ENCODE data around the gene NOXA1. TPM values are rescaled to one million over a fixed set of nuclear protein-coding genes. Genes with fewer than 3 reads are reported as not detected.

The NOXA1 gene
- total RNA-seq, 1 donor from 2014 or later: 6.5 TPM

GRCh38 chr9:137480686-137481683 is 57.8 kb downstream of the NOXA1 start:
- no peak overlapping the region for H3K27ac ChIP-seq
- TF ChIP-seq CTCF (IDR thresholded peaks at IDR 0.05): no peak
- H3K4me3 ChIP-seq: no peak overlapping the region
- H3K36me3 ChIP-seq: no peaks in the 10 kb centered on the region
- ATAC-seq (no peak), DNase-seq (peak; percentile 60)
- intact Hi-C loops (cut with DNase I): no loop called here
- no peaks in the 10 kb centered on the region for H3K27me3 ChIP-seq
- no peaks in the 10 kb centered on the region for H3K4me1 ChIP-seq
- peaks cover 3% of the 10 kb centered on the region for H3K9me3 ChIP-seq

DNA sequence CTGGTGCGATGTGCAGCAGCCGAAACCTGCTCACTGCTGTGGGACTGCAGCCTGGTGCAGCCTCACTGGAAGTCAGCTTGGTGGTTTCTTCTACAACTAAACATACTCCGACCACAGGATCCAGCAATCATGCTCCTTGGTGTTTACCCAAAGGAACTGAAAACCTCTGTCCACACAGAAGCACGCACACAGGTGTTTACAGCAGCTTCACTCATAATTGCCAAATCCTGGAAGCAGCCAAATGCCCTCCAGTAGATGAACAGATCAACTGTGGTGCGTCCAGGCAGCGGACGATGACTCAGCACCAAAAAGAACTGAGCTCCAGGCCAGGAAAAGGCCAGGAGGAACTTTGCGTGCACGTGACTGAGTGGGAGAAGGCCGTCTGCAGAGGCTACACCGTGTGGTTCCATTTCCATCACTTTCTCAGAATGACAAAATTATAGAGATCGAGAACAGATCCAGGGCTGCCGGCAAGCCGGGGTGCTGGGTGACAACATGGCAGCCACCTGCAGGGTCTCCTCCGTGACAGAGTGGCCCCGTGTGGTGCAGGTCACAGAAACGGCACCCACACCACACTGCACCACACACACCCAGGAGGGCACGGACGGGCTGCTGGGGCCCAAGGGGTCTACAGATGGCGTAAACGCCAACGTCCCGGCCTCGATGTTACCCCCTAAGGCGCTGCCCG is 59.0 kb downstream of the NOXA1 start:
- TF ChIP-seq CTCF (IDR thresholded peaks at IDR 0.05): no peak
- Histone ChIP-seq H3K27me3 (no peaks in the 10 kb centered on the region), H3K4me1 (no peaks in the 10 kb centered on the region), H3K4me3 (no peak overlapping the region), H3K27ac (no peak overlapping the region), H3K9me3 (no peaks in the 10 kb centered on the region), H3K36me3 (no peaks in the 10 kb centered on the region)
- ATAC-seq (peak; percentile 74), DNase-seq (peak; percentile 76)
- intact Hi-C loops (cut with DNase I): no loop called here

Small RNA genes within 50 kb of the gene (microRNA-seq; reads per million reads assigned to microRNA genes)
- not detected for gene MIR7114 (ENCODE audit: borderline microRNAs expressed)

Other genes starting within 250 kb of the NOXA1 start
- gene ANAPC2, start 234.8 kb upstream of the NOXA1 start, total RNA-seq: 51.4 TPM
- 55.5 TPM for gene SSNA1, start 234.7 kb upstream of the NOXA1 start, total RNA-seq
- 22.3 TPM for gene TPRN, start 222.7 kb upstream of the NOXA1 start, total RNA-seq
- gene TMEM203, start 217.7 kb upstream of the NOXA1 start, total RNA-seq: 28.7 TPM
- 16.7 TPM for gene NDOR1, start 217.7 kb upstream of the NOXA1 start, total RNA-seq
- 6.7 TPM for gene RNF208, start 201.2 kb upstream of the NOXA1 start, total RNA-seq
- gene CYSRT1, start 198.2 kb upstream of the NOXA1 start, total RNA-seq: 0.41 TPM
- gene RNF224, start 195.9 kb upstream of the NOXA1 start, total RNA-seq: 0.35 TPM
- 0.23 TPM for gene SLC34A3, start 192.5 kb upstream of the NOXA1 start, total RNA-seq
- gene TUBB4B, start 182.1 kb upstream of the NOXA1 start, total RNA-seq: 191 TPM
- gene STPG3, start 172.1 kb upstream of the NOXA1 start, total RNA-seq: not detected
- 47.2 TPM for gene NELFB, start 168.1 kb upstream of the NOXA1 start, total RNA-seq
- 27.4 TPM for gene TOR4A, start 145.7 kb upstream of the NOXA1 start, total RNA-seq
- 21.5 TPM for gene NRARP, start 121.1 kb upstream of the NOXA1 start, total RNA-seq
- gene EXD3, start 231 bp upstream of the NOXA1 start, total RNA-seq: 27.3 TPM
- not detected for gene ENTPD8, start 18.0 kb downstream of the NOXA1 start, total RNA-seq
- 23.9 TPM for gene NSMF, start 35.9 kb downstream of the NOXA1 start, total RNA-seq
- 13.7 TPM for gene PNPLA7, start 127.0 kb downstream of the NOXA1 start, total RNA-seq
- gene MRPL41, start 128.5 kb downstream of the NOXA1 start, total RNA-seq: 41.6 TPM
- 30.2 TPM for gene DPH7, start 155.5 kb downstream of the NOXA1 start, total RNA-seq
- 18.3 TPM for gene ZMYND19, start 167.1 kb downstream of the NOXA1 start, total RNA-seq
- gene ARRDC1, start 182.3 kb downstream of the NOXA1 start, total RNA-seq: 69.1 TPM
- gene EHMT1, start 195.6 kb downstream of the NOXA1 start, total RNA-seq: 82.7 TPM

All from upper lobe of right lung (tissue), 1 donor.